ENCODE data around the gene NPPB. TPM values are rescaled to one million over a fixed set of nuclear protein-coding genes. Genes with fewer than 3 reads are reported as not detected.

NPPB gene
- total RNA-seq, 2 donors from 2014 or later, result 45.8 to 51.9 TPM

- no peak for TF ChIP-seq CTCF (conservative IDR thresholded peaks at IDR 0.05)
- Mint-ChIP-seq H3K4me1 (peaks cover 9% of the 10 kb centered on the region), H3K9me3 (no peaks in the 10 kb centered on the region), H3K27ac (no peak overlapping the region), H3K36me3 (ENCODE audit: low read depth) (no peaks in the 10 kb centered on the region), H3K4me3 (no peak overlapping the region), H3K27me3 (ENCODE audit: insufficient read depth) (no peaks in the 10 kb centered on the region)
- H3K4me3 ChIP-seq (ENCODE audit: low read length), result no peak overlapping the region
- no peaks in the 10 kb centered on the region for H3K27me3 ChIP-seq (ENCODE audit: control insufficient read depth, insufficient read depth, low read length, poor library complexity, severe bottlenecking)
- H3K9ac ChIP-seq (ENCODE audit: extremely low read depth, low read length, poor library complexity, severe bottlenecking), result no peak overlapping the region
- H3K4me1 ChIP-seq (ENCODE audit: control insufficient read depth, insufficient read depth, low read length), result peaks cover 4% of the 10 kb centered on the region
- WGBS, 2 experiments (ENCODE audit: insufficient coverage in 1 of 2, insufficient read length in 1 of 2), result 94% methylated on average over 3 of the region's 3 CpGs
- no peaks in the 10 kb centered on the region for H3K9me3 ChIP-seq (ENCODE audit: control insufficient read depth, low read length)
- no peaks in the 10 kb centered on the region for H3K36me3 ChIP-seq (ENCODE audit: control insufficient read depth, insufficient read depth, low read length)
- H3K27ac ChIP-seq (ENCODE audit: low read depth, low read length), result no peak overlapping the region
- no peak for DNase-seq
These were observed 10.4 kb upstream of the NPPB start for GRCh38 chr1:11869104-11869503.

GRCh38 chr1:11868331-11868980 is 9.7 kb upstream of the NPPB start:
- Histone ChIP-seq H3K36me3 (ENCODE audit: control insufficient read depth, insufficient read depth, low read length) (no peaks in the 10 kb centered on the region), H3K27me3 (ENCODE audit: control insufficient read depth, insufficient read depth, low read length, poor library complexity, severe bottlenecking) (no peaks in the 10 kb centered on the region), H3K4me3 (ENCODE audit: low read length) (no peak overlapping the region), H3K4me1 (ENCODE audit: control insufficient read depth, insufficient read depth, low read length) (no peaks in the 10 kb centered on the region), H3K27ac (ENCODE audit: low read depth, low read length) (no peak overlapping the region), H3K9ac (ENCODE audit: extremely low read depth, low read length, poor library complexity, severe bottlenecking) (no peak overlapping the region), H3K9me3 (ENCODE audit: control insufficient read depth, low read length) (no peaks in the 10 kb centered on the region)
- Mint-ChIP-seq H3K9me3 (no peaks in the 10 kb centered on the region), H3K27me3 (ENCODE audit: insufficient read depth) (no peaks in the 10 kb centered on the region), H3K36me3 (ENCODE audit: low read depth) (no peaks in the 10 kb centered on the region), H3K4me1 (peaks cover 3% of the 10 kb centered on the region), H3K27ac (no peak overlapping the region), H3K4me3 (no peak overlapping the region)
- no peak for TF ChIP-seq CTCF (conservative IDR thresholded peaks at IDR 0.05)
- DNase-seq, result no peak
- 85 to 86% methylated on average over 9 to 13 of the region's 13 CpGs for WGBS, 2 experiments (ENCODE audit: insufficient coverage in 1 of 2, insufficient read length in 1 of 2)

- H3K4me1 Mint-ChIP-seq, result peaks cover 6% of the 10 kb centered on the region
- Histone ChIP-seq H3K4me3 (ENCODE audit: low read length) (no peak overlapping the region), H3K36me3 (ENCODE audit: control insufficient read depth, insufficient read depth, low read length) (no peaks in the 10 kb centered on the region), H3K4me1 (ENCODE audit: control insufficient read depth, insufficient read depth, low read length) (peaks cover 5% of the 10 kb centered on the region), H3K27me3 (ENCODE audit: control insufficient read depth, insufficient read depth, low read length, poor library complexity, severe bottlenecking) (peaks cover 2% of the 10 kb centered on the region), H3K9me3 (ENCODE audit: control insufficient read depth, low read length) (no peaks in the 10 kb centered on the region), H3K9ac (ENCODE audit: extremely low read depth, low read length, poor library complexity, severe bottlenecking) (no peak overlapping the region), H3K27ac (ENCODE audit: low read depth, low read length) (no peak overlapping the region)
- no peaks in the 10 kb centered on the region for H3K36me3 Mint-ChIP-seq (ENCODE audit: low read depth)
- DNase-seq, result no peak
- H3K9me3 Mint-ChIP-seq, result no peaks in the 10 kb centered on the region
- 90 to 96% methylated on average over 3 to 6 of the region's 6 CpGs for WGBS, 2 experiments (ENCODE audit: insufficient coverage in 1 of 2, insufficient read length in 1 of 2)
- no peak overlapping the region for H3K4me3 Mint-ChIP-seq
- no peak overlapping the region for H3K27ac Mint-ChIP-seq
- no peak for TF ChIP-seq CTCF (conservative IDR thresholded peaks at IDR 0.05)
- peaks cover 39% of the 10 kb centered on the region for H3K27me3 Mint-ChIP-seq (ENCODE audit: insufficient read depth)
These were observed 4.1 kb upstream of the NPPB start for GRCh38 chr1:11862890-11863289.

Measured in endodermal cell (in vitro differentiated cells).